Measurements from ENCODE around the gene ATF7IP2.
A peak's percentile ranks its signal among the peaks of the same experiment; 100 is the strongest.
"Not testable (repeated sequence)": the region's sequence is repeated elsewhere in the genome, so short reads cannot be mapped to it uniquely, and the experiment has no call there.

The ATF7IP2 gene

DNA sequence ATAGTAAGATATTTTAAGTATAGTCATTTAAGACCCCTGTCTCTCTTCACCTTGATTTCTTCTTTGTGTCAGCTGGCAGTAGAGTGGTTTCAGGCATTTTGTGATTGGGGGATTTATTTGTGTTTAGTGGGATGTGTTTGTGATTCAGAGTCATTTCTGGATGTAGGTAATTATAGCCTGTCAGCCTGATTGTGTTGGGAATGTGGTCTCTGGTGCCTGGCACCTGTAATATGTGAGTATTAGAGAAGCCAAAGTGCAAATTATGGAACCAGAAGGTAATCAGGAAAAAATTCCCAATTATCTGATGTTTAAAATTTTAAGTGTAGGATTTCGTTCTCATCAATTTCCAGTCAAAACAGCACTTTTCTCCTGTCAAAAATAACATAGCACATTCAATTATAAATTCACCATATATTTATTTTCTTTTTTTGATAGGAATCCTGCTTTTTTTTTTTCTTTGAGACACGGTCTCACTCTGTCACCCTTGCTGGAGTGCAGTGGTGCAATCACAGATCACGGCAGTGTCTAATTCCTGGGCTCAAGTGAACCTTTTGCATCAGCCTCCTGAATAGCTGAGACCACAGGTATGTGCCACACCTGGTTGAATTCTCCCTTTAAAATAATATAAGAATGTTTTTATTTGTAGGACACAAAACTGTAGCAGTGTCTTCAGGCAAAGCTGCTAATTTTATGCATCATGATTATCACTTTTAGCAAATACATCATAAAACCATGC is 42.7 kb downstream of the ATF7IP2 start:
- no peak for DNase-seq
- intact Hi-C loops (cut with DNase I) = no loop called here

DNA sequence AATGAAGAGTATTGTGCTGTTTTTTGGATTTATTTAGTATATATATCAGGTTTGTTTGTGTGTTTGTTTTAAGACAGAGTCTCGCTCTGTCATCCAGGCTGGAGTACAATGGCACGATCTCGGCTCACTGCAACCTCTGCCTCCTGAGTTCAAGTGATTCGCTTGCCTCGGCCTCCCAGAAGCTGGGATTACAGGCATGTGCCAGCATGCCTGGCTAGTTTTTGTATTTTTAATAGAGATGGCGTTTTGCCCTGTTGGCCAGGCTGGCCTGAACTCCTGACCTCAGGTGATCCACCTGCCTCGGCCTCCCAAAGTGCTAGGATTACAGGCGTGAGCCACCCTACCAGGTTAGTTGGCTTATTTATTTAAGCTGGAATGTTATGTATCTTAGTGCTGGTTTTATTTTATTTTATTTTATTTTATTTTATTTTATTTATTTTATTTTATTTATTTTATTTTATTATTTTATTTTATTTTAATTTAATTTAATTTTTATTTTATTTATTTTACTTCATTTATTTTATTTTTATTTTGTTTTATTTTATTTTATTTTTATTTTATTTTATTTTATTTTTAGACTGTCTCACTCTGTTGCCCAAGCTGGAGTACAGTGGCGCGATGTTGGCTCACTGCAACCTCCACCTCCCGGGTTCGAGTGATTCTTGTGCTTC is 43.6 kb downstream of the ATF7IP2 start:
- intact Hi-C loops (cut with DNase I); DNase-seq: not testable (repeated sequence)

DNA sequence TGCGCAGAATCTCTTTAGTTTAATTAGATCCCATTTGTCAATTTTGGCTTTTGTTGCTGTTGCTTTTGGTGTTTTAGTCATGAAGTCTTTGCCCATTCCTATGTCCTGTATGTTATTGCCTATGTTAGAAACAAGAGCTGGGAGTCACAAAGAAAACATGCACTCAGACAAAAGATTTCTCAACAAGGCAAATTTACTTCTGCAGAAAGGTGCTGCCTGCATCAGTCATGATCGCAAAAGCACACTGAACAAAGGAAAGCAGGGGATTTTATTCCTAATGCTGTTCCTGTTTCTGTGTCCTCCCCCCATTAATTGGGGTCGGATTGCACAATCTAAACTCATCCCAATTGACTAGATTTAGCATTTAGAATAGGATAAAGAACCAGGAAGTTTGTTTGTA is 55.9 kb downstream of the ATF7IP2 start:
- intact Hi-C loops (cut with DNase I) = no loop called here

DNA sequence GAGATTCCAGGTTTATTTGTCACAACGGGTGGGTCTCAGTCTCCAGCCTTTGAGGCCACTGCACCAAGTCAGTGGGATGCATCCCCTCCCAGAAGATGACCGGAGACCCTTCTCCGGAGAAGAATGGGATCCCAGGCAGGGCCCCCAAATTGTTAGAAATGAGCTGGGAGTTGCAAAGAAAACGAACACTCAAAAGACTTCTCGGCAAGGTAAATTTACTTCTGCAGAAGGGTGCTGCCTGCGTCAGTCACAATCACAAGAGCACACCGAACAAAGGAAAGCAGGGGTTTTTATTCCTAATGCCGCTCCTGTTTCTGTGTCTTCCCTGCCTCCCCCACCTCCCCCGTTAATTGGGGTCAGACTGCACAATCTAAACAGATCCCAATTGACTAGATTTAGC is 61.4 kb downstream of the ATF7IP2 start:
- intact Hi-C loops (cut with DNase I) = no loop called here
- DNase-seq = no peak

More for the DNA sequence above, 55.9 kb downstream of the ATF7IP2 start:
- DNase-seq = no peak

DNA sequence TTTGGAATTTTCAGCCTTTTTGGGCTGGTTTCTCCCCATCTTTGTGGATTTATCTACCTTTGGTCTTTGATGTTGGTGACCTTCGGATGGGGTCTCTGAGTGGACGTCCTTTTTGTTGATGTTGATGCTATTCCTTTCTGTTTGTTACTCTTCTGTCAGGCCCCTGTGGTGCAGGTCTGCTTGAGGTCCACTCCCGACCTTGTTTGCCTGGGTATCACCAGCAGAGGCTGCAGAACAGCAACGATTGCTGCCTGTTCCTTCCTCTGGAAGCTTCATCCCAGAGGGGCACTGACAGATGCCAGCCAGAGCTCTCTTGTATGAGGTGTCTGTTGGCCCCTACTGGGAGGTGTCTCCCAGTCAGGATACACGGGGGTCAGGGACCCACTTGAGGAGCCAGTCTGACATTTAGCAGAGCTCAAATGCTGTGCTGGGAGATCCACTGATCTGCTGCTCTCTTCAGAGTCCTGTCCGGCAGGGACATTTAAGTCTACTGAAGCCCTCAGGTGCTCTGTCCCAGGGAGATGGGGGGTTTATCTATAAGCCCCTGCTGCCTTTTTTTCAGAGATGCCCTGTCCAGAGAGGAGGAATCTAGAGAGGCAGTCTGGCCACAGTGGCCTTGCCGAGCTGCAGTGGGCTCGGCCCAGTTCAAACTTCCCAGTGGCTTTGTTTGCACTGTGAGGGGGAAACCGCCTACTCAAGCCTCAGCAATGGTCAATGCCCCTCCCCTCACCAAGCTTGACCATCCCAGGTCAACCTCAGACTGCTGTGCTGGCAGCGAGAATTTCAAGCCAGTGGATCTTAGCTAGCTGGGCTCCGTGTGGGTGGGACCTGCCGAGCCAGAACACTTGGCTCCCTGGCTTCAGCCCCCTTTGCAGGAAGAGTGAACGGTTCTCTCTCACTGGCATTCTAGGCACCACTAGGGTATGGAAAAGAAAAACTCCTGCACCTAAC is 66.6 kb downstream of the ATF7IP2 start:
- DNase-seq; intact Hi-C loops (cut with DNase I): not testable (repeated sequence)

DNA sequence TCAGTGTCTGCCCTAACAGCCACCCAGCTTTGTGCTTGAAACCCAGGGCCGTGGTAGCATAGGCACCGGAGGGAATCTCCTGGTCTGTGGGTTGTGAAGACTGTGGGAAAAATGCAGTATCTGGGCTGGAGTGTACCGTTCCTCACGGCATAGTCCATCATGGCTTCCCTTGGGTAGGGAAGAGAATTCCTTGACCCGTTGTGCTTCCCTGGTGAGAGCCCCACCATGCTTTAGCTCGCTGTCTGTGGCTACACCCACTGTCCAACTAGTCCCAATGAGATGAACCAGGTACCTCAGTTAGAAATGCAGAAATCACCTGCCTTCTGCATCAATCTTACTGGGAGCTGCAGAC is 67.3 kb downstream of the ATF7IP2 start:
- intact Hi-C loops (cut with DNase I) = no loop called here

DNA sequence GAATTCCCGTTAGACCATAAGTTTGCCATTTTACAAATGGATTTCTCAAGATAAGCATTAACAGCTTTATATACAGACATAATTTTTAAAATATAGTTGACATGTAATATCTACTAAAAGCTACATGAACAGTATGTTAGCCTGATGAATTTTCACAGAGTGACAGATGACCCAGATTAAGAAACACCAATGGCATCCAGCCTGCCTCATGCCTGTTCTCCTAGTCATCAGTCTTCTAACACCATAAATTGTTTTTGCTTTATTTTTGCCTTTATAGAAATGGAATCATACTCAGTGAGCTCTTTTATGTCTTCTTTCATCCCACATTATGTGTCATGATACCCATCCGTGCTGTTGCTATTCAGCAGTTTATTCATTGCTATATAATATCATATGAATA is 80.0 kb downstream of the ATF7IP2 start:
- intact Hi-C loops (cut with DNase I) = no loop called here

More for the DNA sequence above, 67.3 kb downstream of the ATF7IP2 start:
- no peak for DNase-seq

DNA sequence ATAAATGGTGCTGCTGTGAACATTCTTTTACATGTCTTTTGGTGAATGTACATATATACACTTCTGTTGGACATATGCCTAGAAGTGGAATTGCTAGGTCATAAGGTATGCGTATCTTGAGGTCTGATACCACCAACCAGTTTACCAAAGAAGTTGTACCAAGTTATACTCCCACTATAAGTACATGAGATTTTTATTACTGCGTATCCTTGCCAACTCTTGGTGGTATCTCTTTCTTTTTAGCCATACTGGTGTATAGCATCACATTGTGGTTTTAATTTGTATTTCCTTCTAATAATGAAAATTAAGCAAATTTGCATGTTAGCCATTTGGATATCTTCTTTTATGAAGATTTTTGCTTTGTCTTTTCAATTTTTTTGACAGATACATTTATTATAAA is 80.5 kb downstream of the ATF7IP2 start:
- intact Hi-C loops (cut with DNase I) = no loop called here
- no peak for DNase-seq

More for the DNA sequence above, 80.0 kb downstream of the ATF7IP2 start:
- no peak for DNase-seq

DNA sequence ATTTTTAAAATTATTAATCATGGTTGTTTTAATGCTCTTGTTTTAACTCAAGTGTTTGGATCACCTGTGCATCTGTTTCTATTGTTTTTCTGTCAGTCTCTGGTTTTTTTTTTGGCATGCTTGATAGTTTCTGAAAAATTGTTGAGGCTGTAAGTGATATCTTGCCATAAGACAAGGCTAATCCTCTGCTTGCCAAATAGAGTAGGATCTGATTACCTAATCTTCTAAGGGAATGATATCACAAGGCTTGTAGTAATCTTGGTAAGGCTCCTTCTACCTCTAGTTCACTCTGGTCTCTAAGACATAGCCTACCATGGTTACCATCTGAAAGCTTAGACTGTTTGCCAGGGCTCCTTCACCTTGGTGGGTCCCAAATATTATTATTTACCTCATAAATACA is 81.0 kb downstream of the ATF7IP2 start:
- DNase-seq = no peak
- intact Hi-C loops (cut with DNase I) = no loop called here

DNA sequence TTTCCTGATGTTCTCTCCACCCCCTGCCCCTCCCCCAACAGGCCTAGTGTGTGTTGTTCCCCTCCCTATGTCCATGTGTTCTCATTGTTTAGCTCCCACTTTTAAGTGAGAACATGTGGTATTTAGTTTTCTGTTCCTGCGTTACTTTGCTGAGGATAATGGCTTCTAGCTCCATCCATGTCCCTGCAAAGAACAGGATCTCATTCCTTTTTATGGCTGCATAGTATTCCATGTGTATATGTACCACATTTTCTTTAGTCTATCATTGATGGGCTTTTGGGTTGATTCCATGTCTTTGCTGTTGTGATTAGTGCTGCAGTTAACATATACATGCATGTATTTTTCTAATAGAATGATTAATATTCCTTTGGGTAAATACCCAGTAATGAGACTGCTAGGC is 90.8 kb downstream of the ATF7IP2 start:
- intact Hi-C loops (cut with DNase I); DNase-seq: not testable (repeated sequence)

DNA sequence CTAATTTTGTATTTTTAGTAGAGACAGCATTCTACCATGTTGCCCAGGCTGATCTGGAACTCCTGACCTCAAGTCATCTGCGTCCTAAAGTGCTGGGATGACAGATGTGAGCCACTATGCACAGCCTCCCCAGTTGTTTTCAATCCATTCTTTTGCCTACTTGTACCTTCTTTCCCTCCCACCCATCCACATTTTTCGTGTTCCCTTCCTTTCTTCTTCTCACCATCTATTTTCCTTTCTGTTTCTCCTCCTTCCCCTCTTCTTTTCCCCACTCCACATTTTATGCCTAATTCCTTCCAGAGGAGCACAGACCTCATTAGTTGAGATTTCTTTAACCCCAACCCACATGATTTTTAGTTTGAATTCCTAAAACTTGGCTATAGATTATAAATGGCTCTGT is 94.3 kb downstream of the ATF7IP2 start:
- intact Hi-C loops (cut with DNase I) = no loop called here
- DNase-seq = no peak

DNA sequence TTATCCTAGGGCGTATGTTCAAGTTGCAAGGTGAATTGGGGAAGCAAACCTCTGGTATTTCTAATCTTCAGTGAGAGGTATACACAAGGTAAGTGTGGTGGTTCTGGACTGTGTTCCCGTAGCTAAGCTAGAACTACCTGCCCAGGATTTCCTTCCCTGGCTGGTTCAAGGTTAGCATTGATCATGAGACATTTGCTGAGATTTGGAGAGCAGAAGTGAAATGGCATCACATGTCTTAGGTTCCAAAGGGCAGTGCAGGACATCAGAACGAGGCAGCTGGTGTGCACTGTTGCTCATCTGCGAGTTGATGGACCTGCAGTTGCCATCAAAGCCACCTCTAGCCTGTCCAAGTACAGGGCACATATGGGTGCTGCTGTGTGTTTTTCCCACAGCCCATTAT is 99.3 kb downstream of the ATF7IP2 start:
- DNase-seq = no peak
- intact Hi-C loops (cut with DNase I) = no loop called here

DNA sequence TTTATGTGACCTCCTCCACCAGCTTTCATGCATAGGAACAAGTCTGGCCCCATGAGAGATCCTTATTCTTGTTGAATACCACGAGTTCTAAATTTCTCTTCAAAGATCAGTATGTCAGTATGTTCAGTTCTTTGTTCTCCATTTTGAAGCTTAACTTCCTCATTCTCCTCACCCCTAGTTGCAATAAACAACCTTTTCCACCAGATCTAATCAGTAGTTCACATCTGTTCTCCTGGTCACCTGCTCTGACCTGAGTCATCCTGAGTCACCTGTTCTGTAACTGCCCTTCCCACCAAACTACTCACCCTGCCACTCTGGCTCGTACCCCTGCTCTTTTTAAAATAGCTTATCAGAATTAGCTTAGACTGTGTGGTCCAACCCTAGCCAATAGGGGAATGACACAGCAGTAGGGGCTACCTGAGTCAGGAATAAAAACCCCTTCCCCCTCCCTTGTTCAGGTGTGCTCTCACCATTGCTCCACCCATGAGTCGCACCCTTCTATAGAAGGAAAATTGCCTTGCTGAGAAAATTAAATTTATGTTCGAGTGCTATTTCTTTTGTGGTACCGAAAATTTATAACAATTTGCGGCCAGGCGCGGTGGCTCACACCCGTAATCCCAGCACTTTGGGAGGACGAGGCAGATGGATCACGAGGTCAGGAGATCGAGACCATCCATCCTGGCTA is 100.0 kb downstream of the ATF7IP2 start:
- no peak for DNase-seq
- intact Hi-C loops (cut with DNase I) = no loop called here

DNA sequence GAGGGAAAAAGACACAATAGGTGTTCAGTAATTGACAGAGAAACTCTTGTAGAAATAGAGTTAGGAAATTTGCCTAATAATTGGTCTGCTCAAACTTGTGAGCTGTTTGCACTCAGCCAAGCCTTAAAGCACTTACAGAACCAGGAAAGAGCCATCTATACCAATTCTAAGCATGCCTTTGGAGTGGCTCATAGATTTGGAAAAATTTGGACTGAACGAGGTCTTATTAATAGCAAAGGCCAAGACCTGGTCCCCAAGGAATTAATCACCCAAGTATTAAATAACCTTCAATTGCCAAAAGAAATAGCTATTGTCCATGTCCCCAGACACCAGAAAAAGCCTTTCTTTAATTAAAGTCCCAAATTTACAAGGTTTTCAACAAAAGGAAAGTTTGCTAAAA is 104.3 kb downstream of the ATF7IP2 start:
- intact Hi-C loops (cut with DNase I) = no loop called here
- no peak for DNase-seq

DNA sequence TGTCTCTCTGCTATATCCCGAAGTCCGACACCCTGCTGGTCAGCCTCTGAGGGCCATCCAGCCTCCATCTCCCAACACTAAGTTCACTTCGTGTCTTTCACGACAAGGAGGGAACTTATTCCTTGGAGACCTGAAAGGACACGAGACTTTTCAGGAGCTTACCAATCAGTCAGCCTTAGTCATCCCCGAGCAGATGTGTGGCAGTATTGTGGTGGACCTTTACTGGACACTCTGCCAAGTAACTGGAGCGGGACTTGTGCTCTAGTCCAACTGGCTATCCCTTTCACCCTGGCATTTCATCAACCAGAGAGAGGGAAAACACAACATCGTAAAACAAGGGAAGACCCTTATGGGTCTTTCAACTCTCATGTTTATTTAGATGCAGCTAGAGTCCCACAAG is 107.4 kb downstream of the ATF7IP2 start:
- no peak for DNase-seq
- intact Hi-C loops (cut with DNase I) = no loop called here

DNA sequence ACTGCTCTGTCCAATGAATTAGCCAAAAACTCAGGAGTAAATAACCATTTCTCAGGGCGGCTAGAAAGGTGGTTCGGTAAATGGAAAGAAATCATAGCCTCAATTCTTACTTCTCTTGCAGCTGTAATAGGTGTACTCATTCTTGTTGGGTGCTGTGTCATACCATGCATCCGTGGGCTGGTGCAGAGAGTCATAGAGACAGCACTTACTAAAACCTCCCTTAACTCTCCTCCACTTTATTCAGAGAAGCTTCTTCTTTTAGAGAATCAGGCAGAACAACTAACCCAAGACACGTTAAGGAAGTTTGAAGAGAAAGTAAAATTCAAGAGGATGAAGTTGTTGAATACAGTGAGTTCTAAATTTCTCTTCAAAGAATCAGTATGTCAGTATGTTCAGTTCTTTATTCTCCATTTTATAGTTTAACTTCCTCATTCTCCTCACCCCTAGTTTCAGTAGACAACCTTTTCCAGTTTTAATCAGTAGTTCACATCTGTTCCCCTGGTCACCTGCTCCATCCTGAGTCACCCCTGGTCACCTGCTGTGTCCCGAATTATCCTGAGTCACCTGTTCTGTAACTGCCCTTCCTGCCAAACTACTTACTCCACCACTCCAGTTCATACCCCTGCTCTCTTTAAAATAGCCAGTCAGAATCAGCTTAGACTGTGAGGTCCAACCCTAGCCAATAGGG is 108.6 kb downstream of the ATF7IP2 start:
- intact Hi-C loops (cut with DNase I) = no loop called here
- peak in 18 of 42 donors; percentile 3 to 65 (median 26) for DNase-seq

DNA sequence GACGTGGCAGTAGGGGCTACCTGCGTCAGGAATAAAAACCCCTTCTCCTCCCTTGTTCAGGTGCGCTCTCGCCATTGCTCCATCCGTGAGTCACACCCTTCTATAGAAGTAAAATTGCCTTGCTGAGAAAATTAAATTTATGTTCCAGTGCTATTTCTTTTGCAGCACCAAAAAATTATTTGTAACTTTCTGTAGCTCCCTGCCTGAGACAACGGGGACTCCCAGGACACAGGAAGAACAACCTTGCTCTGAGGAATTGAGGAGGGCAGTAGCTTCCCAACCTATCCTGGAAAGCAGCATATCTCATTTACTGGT is 109.1 kb downstream of the ATF7IP2 start:
- intact Hi-C loops (cut with DNase I) = no loop called here
- DNase-seq = no peak

DNA sequence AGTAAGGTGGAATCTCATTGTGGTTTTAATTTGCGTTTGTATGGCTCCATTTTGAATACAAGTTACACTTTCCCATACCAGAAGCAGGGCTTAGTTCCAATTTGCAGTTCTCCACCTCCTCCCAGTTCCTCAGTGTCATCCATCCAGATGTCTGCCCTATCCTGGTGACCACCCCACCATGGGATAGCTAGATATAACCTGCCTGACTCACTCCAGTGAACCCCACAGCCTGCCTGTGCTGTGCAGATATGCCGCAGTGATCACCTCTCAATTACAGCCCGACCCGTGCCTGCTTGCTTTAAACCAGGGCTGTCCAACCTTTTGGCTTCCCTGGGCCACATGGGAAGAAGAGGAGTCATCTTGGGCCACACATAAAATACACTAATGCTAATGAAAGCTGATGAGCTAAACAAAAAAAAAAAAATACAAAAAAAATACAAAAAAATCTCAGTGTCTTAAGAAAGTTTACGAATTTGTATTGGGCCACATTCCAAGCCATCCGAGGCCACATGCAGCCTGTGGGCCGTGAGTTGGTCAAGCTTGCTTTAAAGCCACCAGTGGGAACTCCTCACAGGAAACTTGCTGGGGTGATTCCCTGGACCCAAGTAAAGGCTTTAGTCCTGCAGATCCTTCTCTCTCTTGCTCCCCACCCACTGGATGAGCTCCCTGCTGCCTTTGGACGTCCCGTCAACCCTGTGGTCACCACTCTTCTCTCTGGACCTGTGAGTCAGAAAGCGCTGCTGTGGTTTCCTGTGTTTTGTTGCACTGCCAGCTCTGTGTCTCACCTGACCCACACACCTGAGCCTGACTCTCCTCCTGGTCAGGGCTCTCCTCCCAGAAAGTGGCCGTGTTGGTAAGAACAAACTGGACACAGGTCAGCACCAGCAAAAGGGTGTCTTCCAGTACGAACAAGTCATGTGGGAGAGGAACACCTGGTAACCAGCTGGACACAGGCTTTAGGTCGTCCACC is 111.6 kb downstream of the ATF7IP2 start:
- no peak for DNase-seq
- intact Hi-C loops (cut with DNase I) = no loop called here

All from head of caudate nucleus (tissue), 42 donors.